Neural progenitor cell (in vitro differentiated cells): ENCODE measurements around the gene PLP2.

ENCODE experiments used
- EZH2 ChIP-seq: fragments of 200-600 bp; sonication (generic); IDR thresholded peaks from 2 replicates; pipeline ENCODE4 v1.6.1; 2017; ENCODE audit warnings: antibody characterized with exemption, mild to moderate bottlenecking, moderate library complexity
- TF ChIP-seq, protein P1 (sequence below): fragments of 200-600 bp; sonication (generic); IDR thresholded peaks from 2 replicates; pipeline ENCODE4 v1.5.1; 2017; ENCODE audit warnings: antibody characterized with exemption, mild to moderate bottlenecking

DNA sequence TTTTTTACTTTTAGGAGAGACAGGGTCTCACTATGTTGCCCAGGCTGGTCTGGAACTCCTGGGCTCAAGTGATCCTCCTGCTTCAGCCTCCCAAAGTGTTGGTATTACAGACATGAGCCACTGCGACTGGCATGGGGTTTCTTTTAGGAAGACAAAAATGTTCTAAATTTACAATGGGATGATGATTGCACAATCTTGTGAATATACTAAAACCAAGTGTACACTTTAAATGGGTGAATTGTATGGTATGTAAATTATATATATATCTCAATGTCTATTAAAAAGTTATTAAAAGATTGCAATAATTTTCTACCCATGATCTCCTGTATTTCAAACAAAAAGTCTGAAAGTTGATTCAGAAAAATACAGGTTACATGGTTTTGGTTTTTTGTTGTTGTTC, 18.2 kb upstream of the PLP2 start:
- TF ChIP-seq, protein P1, sequence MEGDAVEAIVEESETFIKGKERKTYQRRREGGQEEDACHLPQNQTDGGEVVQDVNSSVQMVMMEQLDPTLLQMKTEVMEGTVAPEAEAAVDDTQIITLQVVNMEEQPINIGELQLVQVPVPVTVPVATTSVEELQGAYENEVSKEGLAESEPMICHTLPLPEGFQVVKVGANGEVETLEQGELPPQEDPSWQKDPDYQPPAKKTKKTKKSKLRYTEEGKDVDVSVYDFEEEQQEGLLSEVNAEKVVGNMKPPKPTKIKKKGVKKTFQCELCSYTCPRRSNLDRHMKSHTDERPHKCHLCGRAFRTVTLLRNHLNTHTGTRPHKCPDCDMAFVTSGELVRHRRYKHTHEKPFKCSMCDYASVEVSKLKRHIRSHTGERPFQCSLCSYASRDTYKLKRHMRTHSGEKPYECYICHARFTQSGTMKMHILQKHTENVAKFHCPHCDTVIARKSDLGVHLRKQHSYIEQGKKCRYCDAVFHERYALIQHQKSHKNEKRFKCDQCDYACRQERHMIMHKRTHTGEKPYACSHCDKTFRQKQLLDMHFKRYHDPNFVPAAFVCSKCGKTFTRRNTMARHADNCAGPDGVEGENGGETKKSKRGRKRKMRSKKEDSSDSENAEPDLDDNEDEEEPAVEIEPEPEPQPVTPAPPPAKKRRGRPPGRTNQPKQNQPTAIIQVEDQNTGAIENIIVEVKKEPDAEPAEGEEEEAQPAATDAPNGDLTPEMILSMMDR: no peak
- TF ChIP-seq EZH2: no peak
